ENCODE results near the gene GALM. TPM values are rescaled to one million over a fixed set of nuclear protein-coding genes. Genes with fewer than 3 reads are reported as not detected.

The GALM gene
- total and polyA plus RNA-seq, 2 of the 8 experiments (the other 6 are each of a cell fraction or from before 2014, with no cell fraction given) = 9.9 to 13.1 TPM

- Histone ChIP-seq H3K27me3 (replicated peaks in 1 of 4; ENCODE audit: control insufficient read depth in 3 of 4, extremely low read depth in 1 of 4, insufficient read depth in 3 of 4, low read length in 3 of 4) (no peaks in the 10 kb centered on the region), H2BK15ac (ENCODE audit: low read length) (no peak overlapping the region), H2AK5ac (ENCODE audit: low read depth, low read length) (no peak overlapping the region), H4K20me1 (replicated peaks in 1 of 2; ENCODE audit: control insufficient read depth in 1 of 2, insufficient read depth in 2 of 2, low read length in 2 of 2) (no peaks in the 10 kb centered on the region), H3K14ac (ENCODE audit: insufficient read length) (no peak overlapping the region), H2BK120ac (replicated peaks; ENCODE audit: low read depth, low read length) (no peak overlapping the region), H3K36me3 (ENCODE audit: control insufficient read depth in 2 of 4, insufficient read depth in 4 of 4, low read length in 3 of 4) (no peaks in the 10 kb centered on the region), H3K4me2 (ENCODE audit: insufficient read depth in 1 of 2, low read depth in 2 of 2, low read length in 2 of 2) (no peak overlapping the region), H3K18ac (ENCODE audit: extremely low read depth, low read length) (no peak overlapping the region), H3K23me2 (ENCODE audit: low read depth, low read length) (no peaks in the 10 kb centered on the region), H3K23ac (ENCODE audit: insufficient read length) (no peak overlapping the region), H3K79me1 (ENCODE audit: low read depth, low read length) (no peaks in the 10 kb centered on the region), H4K5ac (ENCODE audit: insufficient read length, low read depth, low read length) (no peak overlapping the region), H2BK5ac (ENCODE audit: low read depth, low read length) (no peak overlapping the region), H3K9ac (replicated peaks in 1 of 4; ENCODE audit: extremely low read depth in 1 of 4, low read depth in 3 of 4, low read length in 3 of 4) (no peak overlapping the region), H2BK12ac (ENCODE audit: low read depth, low read length) (no peak overlapping the region), H2AFZ (ENCODE audit: low read length) (no peak overlapping the region), H3K4me1 (replicated peaks in 1 of 4; ENCODE audit: control insufficient read depth in 3 of 4, insufficient read depth in 4 of 4, low read length in 3 of 4) (no peaks in the 10 kb centered on the region), H3K9me3 (ENCODE audit: insufficient read depth in 2 of 2, low read depth in 1 of 2, low read length in 1 of 2) (no peaks in the 10 kb centered on the region), H4K8ac (ENCODE audit: extremely low read depth, insufficient read depth, low read length) (no peak overlapping the region), H3K4me3 (ENCODE audit: extremely low read depth in 1 of 4, insufficient read depth in 2 of 4, low read depth in 3 of 4, low read length in 4 of 4) (no peak overlapping the region), H3K27ac (ENCODE audit: low read depth, low read length) (no peak overlapping the region), H4K91ac (replicated peaks; ENCODE audit: insufficient read length, low read length) (no peak overlapping the region), H3K56ac (replicated peaks; ENCODE audit: insufficient read length, low read depth, low read length) (no peak overlapping the region), H3K79me2 (ENCODE audit: control insufficient read depth in 1 of 2, insufficient read depth in 2 of 2, low read length in 2 of 2) (no peaks in the 10 kb centered on the region), H3K4ac (replicated peaks; ENCODE audit: insufficient read length, low read depth, low read length) (no peak overlapping the region), H2BK20ac (ENCODE audit: low read length) (no peak overlapping the region)
- ChIA-PET POLR2A (ENCODE audit: partially characterized antibody) (interaction anchor here (1.0 to 2.0 kb wide), 2 partner anchors 8 to 12 kb away, joined by 3 to 6 read pairs; no protein-coding TSS in a partner anchor), CTCF (ENCODE audit: partially characterized antibody) (interaction anchor here (1.5 to 1.8 kb wide), 2 partner anchors 41 to 70 kb away, joined by 4 to 6 read pairs; no protein-coding TSS in a partner anchor)
- FAIRE-seq = no peak
- 92% methylated on average over 2 of the region's 2 CpGs; no CpG with 5 or more reads in 1 of the 2 experiments for WGBS, 2 experiments (ENCODE audit: extremely low coverage in 1 of 2, insufficient coverage in 1 of 2, insufficient read length in 1 of 2, insufficient replicate concordance in 2 of 2, low coverage in 1 of 2, low lambda C conversion rate in 2 of 2, missing lambda C conversion rate in 1 of 2)
- DNase-seq (ENCODE audit: low read depth in 1 of 2, low spot score in 2 of 2) = no peak
- TF ChIP-seq RBBP5 (IDR thresholded peaks at IDR 0.05; ENCODE audit: borderline replicate concordance, low read depth, low read length) (no peak), CEBPB (IDR thresholded peaks at IDR 0.05; ENCODE audit: low read depth, low read length) (no peak), RXRA (IDR thresholded peaks at IDR 0.05; ENCODE audit: insufficient read depth, low read depth, low read length) (no peak), PHF8 (conservative IDR thresholded peaks at IDR 0.05; ENCODE audit: low read depth, low read length) (no peak), TAF7 (optimal IDR thresholded peaks at IDR 0.05; ENCODE audit: borderline replicate concordance, low read depth, low read length) (no peak), CHD2 (IDR thresholded peaks at IDR 0.05; ENCODE audit: low read length) (no peak), TBP (IDR thresholded peaks at IDR 0.05; ENCODE audit: low read depth, low read length) (no peak), ATF3 (IDR thresholded peaks at IDR 0.05; ENCODE audit: insufficient read depth, low read depth, low read length) (no peak), SP1 (IDR thresholded peaks at IDR 0.05; ENCODE audit: low read depth, low read length) (no peak), BCL11A (IDR thresholded peaks at IDR 0.05; ENCODE audit: low read depth in 2 of 2, low read length in 2 of 2) (no peak), SP2 (IDR thresholded peaks at IDR 0.05; ENCODE audit: low read length) (no peak), USF2 (IDR thresholded peaks at IDR 0.05; ENCODE audit: low read length) (no peak), KDM1A (IDR thresholded peaks at IDR 0.05; ENCODE audit: borderline replicate concordance, low read length) (no peak)
These were observed 6.8 kb upstream of the GALM start for GRCh38 chr2:38659115-38659514.
